Activated CD8-positive, alpha-beta memory T cell treated with anti-CD3 and anti-CD28 coated beads, Interleukin-2, amount 50 U/mL, for 24 hours (primary cell): ENCODE data around the gene MCF2L.
"Not testable (repeated sequence)": the region's sequence is repeated elsewhere in the genome, so short reads cannot be mapped to it uniquely, and the experiment has no call there.

Source experiments
- DNase-seq: peaks from one replicate; pipeline ENCODE4 v3.0.0-alpha.2; 2020; ENCODE audit errors: extremely low read depth

MCF2L gene

GRCh38 chr13:113049521-113049941 is 80.5 kb downstream of the MCF2L start:
- no peak for DNase-seq

DNA sequence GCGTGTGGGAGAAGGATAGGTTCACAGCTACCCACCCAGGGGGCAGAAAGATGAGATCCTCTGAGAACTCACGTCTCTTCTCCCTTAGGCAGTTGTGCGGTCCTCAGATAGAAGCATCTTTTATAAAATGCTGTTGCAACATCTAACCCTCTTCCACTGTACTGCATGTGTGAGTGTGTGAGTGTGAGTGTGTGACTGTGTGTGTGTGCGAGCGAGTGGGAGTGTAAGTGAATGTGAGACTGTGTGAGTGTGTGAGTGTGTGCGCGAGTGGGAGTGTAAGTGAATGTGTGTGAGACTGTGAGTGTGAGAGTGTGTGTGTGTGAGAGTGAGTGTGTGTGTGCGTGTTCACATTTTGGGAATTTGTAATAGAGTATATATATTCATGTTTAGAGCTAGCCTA is 81.0 kb downstream of the MCF2L start:
- DNase-seq: no peak

DNA sequence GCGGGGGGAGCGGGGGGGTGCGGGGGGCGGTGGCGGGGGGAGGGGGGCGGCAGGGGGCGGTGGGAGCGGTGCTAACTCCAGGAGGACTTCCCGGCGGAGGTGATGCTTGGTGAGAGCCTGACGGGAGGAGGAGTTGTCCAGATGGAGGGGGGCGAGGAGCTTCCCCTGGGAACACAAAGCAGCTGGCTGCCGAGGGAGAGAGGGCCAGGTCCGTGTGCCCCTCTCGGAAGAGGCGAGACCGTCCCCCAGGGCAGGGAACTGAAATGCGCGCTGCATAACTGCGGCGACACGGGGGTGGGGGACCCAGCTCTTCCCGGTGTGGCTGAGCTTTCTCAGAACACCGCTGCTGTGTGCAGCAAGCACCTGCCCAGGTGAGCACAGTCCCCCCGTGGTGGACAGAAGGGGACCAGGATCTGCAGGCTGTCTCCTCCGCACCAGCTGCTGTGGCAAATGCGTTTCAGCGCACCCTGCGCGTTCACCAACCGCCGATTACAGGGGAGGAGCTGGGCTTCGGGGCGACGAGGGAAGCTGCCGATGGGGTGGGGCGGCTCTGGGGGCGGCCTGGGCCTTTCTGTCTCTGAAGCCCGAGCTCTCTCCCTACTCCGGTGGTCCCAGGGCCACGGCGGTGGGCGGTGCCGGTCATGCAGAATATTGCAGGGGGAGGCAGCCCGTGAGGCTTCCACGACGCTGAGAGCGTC is 81.9 kb downstream of the MCF2L start:
- DNase-seq: no peak

DNA sequence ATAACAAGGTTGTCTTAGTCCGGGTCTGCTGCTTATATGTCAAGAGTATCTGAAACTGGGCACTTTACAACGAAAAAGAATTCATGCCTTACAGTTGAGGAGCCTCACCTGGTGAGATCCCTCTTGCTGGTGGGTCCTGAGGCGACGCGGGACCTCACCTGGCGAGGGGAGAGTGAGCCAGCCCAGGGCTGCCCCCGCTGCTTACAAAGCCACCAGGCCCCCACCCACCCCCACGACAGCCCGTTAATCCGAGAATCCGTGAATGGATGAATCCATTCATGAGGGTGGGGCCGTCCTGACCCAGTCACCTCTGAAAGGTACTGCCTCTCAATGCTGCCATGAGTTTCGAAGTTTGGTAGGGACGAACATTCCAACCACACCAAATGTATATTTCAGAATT is 82.6 kb downstream of the MCF2L start:
- DNase-seq: no peak

- no peak for DNase-seq
These were observed 83.2 kb downstream of the MCF2L start for GRCh38 chr13:113052206-113052605.

- no peak for DNase-seq
These were observed 84.0 kb downstream of the MCF2L start for GRCh38 chr13:113052971-113053370.

DNA sequence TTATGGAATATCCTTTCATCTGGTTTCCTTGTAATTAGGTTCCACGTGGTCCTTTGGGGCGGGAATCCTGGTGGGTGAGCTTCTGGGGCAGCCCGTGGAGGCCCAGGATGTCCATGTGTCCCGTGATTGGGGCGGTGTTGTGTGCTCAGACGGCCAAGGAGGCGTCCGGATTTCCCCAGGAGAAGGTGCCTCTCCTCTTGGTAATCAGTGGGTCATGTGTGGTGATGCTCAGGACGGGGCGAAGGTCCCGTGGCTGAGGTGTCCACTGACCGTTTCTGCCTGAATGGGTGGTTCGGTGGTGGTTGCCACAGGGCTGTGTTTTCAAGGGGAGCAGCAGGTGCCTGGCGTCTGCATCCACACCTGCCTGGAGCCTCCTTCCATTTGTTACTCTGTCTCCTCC is 84.4 kb downstream of the MCF2L start:
- no peak for DNase-seq

DNA sequence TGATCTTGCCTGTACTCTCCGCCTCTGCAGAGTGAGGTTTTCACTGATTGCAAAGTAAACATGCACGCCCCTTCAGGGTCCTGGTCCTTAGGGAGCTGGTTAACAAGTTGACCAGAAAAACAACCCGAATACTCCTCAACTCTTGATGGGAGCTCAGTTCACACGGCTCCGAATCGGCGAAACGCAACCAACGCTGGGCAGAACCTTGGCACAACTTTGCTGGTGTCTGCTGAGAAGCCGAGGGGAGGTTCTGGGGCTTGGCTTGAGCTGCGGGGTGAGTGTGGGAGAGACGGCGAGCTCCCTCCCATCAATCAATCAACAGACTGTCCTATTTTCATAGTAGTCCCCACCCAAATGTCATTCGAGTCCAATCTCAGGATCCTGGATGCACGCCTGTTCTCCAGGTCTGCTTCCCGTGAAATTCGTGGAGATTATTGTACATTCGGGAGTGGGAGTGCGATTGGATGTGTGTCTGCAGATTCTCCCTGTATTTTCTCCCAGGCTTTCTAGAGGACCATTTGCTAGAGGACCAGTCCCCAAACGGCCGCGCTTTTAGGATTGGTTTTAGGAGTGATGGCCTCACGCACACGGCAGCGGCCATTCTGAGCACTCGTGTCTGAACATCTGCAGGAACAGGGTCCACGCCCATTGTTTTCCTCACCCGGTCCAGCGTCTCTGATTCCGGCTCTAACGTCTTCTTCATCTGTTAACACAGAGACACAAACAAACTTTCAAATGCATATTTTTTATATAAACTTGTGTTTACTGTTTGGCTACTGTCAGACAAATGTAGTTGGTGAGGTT is 85.0 kb downstream of the MCF2L start:
- DNase-seq: no peak

GRCh38 chr13:113057084-113057483 is 88.1 kb downstream of the MCF2L start:
- DNase-seq: no peak

GRCh38 chr13:113057559-113057958 is 88.5 kb downstream of the MCF2L start:
- not testable (repeated sequence) for DNase-seq

DNA sequence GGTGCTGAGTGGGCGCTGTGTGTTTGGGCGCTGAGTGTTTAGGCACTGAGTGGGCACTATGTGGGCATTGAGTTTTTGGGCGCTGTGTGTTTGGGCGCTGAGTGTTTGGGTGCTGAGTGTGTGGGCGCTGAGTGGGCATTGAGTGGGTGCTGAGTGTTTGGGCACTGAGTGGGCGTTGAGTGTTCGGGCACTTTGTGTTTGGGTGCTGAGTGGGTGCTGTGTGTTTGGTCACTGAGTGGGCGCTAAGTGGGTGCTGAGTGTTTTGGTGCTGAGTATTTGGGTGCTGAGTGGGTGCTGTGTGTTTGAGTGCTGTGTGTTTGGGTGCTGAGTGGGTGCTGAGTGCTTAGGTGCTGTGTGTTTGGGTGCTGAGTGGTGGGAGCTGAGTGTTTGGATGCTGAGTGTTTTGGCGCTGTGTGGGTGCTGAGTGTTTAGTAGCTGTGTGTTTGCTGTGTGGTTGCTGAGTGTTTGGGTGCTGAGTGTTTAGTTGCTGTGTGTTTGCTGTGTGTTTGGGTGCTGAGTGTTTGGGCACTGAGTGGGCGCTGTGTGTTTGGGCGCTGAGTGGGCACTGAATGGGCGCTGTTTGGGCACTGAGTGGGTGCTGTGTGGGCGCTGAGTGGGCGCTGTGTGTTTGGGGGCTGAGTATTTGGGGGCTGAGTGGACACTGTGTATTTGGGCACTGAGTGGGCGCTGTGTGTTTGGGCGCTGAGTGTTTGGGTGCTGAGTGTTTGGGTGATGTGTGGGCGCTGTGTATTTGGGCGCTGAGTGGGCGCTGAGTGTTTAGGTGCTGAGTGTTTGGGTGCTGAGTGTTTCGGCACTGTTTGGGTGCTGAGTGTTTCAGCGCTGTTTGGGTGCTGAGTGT is 89.3 kb downstream of the MCF2L start:
- DNase-seq: no peak

DNA sequence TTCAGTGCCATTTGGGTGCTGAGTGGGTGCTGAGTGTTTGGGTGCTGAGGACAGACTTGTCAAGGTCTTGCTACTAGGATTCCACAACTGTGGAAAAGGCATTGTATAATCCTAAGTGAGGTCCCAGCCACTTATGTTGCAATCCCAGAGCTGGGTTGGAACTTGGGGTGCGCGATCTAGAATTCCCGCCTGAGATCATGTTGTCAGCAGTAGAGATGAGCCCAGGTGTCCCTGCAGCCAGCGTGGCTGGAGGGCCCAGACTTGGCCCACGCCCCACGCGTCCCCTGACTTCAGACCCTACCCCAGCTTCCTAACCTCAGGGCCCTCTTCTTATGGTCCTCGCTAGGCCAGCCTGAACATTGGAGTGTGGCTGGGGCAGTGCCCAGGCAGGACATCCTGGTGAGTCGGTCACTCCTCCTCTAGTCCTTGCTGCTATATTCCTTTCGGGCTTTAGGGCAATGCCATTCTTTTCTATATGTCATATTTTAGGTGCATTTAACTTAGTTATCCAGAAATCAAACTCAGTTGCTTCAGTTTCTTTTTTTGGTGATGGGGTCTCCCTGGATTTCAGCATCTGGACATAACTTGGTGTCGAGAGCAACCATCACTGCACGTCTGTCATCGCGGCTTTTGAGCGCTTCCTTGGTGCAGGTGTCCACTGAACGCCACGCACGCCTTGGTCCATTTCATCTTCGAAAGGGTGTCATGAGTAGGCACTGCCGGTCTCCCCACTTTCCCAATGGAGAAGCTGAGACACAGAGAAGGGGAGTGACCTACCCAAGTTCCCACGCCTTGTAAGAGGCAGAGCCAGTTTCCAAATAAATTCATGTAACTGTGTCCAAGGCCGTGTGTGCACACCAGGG is 90.2 kb downstream of the MCF2L start:
- no peak for DNase-seq

GRCh38 chr13:113059891-113060290 is 90.9 kb downstream of the MCF2L start:
- no peak for DNase-seq

DNA sequence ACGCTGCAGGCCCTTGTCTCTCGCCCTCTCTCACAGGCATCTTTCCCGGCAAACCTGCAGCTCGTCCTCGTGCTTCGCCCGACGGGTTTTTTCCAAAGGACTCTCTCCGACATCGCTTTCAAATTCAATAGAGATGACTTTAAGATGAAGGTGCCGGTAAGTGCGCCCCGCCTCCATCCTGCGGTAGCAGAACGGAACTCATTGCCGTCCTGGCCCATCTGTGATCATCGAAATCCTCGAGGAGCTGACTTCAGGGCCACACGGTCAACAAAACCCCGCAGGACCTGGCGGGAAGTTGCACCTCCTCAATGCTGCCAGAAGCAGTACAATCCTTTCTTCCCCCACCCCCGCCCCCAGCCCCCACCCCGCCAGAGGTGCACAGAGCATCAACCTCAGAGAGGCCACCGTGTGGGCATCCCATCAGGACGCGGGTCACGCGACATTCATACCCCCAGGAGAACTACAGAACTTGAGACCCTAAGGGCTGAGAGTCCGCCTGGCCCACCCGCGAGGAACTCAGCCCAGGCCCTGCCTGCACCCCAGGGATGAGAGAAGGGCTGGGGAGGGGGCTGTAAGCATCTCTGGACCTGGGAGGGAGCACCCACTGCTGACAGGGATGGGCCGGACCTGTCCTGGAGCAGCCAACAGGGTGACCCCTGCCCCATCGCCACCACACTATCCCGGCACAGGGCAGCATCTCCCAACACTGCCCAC is 91.7 kb downstream of the MCF2L start:
- DNase-seq: no peak

DNA sequence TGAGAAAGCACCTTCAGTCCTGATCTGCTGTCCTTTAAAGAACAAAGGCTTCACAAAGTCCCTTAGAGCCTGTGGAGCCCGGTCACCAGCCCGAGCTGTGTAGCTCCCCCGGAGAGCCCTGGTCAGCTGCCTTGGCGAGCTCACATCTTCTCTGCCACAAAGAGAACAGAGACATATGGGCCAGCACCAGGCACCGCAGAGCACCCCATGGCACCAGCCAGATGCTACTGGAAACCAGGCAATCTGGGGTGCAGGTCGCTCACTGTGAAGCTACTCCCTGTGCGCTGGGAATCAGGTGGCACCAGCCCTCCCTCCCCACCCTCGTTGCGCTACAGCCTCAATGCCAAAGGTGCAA is 92.2 kb downstream of the MCF2L start:
- DNase-seq: no peak

DNA sequence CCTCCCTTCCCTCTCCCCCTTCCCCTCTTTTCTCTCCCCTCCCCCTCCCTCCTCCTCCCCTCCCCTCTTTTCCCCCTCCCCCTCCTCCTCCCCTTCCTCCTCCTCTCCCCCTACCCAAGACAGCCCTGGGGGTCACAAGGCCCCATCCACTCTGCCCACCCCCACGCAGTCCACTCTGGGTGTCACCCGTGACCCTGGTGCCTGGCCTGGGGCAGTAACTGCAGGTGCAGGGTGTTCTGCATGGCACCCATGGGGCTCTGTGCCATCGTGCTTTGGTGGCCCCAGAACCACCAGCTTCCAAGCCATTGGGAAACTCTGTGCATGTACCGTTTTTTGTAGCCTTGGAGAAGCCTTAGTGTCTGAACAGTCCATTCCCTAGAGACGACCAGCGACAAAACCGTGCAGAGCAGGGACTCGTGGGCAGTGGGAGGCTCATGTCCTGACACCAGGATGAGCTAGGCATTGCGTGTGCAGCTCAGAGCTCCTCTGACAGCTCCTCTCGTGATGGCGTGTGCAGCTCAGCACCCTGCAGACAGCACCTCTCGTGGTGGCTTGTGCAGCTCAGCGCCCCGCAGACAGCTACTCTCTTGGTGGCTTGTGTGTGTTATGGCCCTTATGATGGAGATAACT is 92.9 kb downstream of the MCF2L start:
- no peak for DNase-seq

GRCh38 chr13:113062691-113063090 is 93.7 kb downstream of the MCF2L start:
- no peak for DNase-seq

DNA sequence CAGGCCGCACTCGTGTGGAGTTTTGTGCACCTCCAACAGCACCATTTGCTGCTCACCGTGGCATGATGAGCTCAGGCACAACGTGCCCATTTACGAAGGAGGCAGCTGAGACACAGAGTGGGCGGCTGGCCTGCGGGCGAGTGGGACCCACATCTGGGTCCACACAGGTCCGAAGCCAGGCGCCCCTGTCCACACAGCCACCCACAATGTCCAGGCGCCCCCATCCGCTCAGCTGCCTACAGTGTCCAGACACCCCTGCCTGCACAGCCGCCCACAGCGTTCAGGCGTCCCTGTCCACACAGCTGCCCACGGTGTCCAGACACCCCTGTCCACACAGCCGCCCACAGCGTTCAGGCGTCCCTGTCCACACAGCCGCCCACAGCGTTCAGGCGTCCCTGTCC is 94.1 kb downstream of the MCF2L start:
- no peak for DNase-seq

- DNase-seq: no peak
These were observed 95.1 kb downstream of the MCF2L start for GRCh38 chr13:113064000-113064533.
